Erythroblast (primary cell): ENCODE measurements around the gene FGF14.

ENCODE experiments used
- GATA1 ChIP-seq: IDR thresholded peaks from 2 replicates; pipeline ENCODE4 v1.6.1; 2011; ENCODE audit warnings: low read depth, mild to moderate bottlenecking, control low read depth, low read length, moderate library complexity
- POLR2A ChIP-seq: IDR thresholded peaks from 2 replicates; pipeline ENCODE4 v1.6.1; 2011; ENCODE audit warnings: mild to moderate bottlenecking, low read length

DNA sequence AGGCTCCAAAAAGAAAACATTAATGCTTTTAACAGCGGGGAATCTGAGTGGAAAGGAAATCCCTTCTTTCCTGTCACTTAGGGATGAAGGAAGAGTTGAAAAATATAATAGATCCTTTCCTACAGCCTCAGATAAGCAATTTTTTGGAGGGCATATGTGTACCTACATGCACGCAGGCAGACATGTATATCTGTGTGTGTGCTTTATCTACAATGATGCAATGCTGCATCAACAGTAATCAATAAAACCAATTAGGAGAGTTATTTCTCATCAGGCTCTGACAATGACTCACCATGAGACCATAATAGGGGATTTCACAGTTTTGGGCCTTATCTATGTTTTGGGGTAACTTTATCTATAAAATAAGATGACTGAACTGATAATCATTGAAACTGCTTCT lies 505.3 kb downstream of the FGF14 start:
- TF ChIP-seq POLR2A (no peak), GATA1 (no peak)
